Prostate gland (tissue), 2 donors: ENCODE measurements around the gene IGF1R. TPM values are rescaled to one million over a fixed set of nuclear protein-coding genes. Genes with fewer than 3 reads are reported as not detected.

Experiments used
- DNase-seq: peaks from one replicate; pipeline ENCODE4 v3.0.0-alpha.2; 2019; ENCODE audit warnings: low spot score
- H3K27ac ChIP-seq, 2 donors: fragments of 200-600 bp; sonication (generic); 2 replicates each; pipeline ENCODE4 v1.5.1; 2017 to 2019
- H3K27me3 ChIP-seq: fragments of 200-600 bp; sonication (generic); replicated peaks from 2 replicates; pipeline ENCODE4 v1.5.1; 2019; ENCODE audit not compliant: insufficient read depth
- H3K36me3 ChIP-seq, 2 donors: fragments of 200-600 bp; sonication (generic); 1 replicate in 1 of 2; 2 replicates in 1 of 2; pipeline versions ENCODE4 v1.5.1 to v1.8.1; 2017 to 2019
- H3K4me1 ChIP-seq: fragments of 200-600 bp; sonication (generic); replicated peaks from 2 replicates; pipeline ENCODE4 v1.5.1; 2019
- H3K4me3 ChIP-seq, 2 donors: fragments of 200-600 bp; sonication (generic); 2 replicates each; pipeline ENCODE4 v1.5.1; 2017 to 2019
- H3K9me3 ChIP-seq: fragments of 200-600 bp; sonication (generic); 2 replicates; pipeline ENCODE4 v1.5.1; 2017
- POLR2A ChIP-seq: fragments of 450-650 bp; IDR thresholded peaks from one replicate; pipeline ENCODE4 v1.6.1; 2016; ENCODE audit warnings: antibody characterized with exemption, mild to moderate bottlenecking
- POLR2AphosphoS5 ChIP-seq: sonication (generic); formaldehyde crosslinking; IDR thresholded peaks from one replicate; pipeline ENCODE4 v1.6.1; 2017; ENCODE audit warnings: antibody characterized with exemption
- WGBS: methylation state at CpG from one replicate; pipeline ENCODE4 v1.1.5; 2018; 5-methylcytosine and 5-hydroxymethylcytosine counted together
- intact Hi-C: fragments of 100-400 bp; cut with DNase I; formaldehyde crosslinking; loops from one replicate; pipeline ENCODE4 v1.14.2; 2022
- total RNA-seq, 2 donors: library from RNA; depleted of rRNA; stranded (reverse); fragments of >200 nt; gene quantifications; one replicate each; pipeline ENCODE4 v1.1.0, GENCODE V29; 2016
- TF ChIP-seq, protein P1 (sequence below), 4 experiments: fragments of 200-600 bp in 2 of 4; fragments of 450-650 bp in 2 of 4; sonication (generic) in 2 of 4; IDR thresholded peaks; 1 replicate in 3 of 4; 2 replicates in 1 of 4; pipeline ENCODE4 v1.5.1; 2016 to 2019; ENCODE audit warnings: antibody characterized with exemption in 4 of 4, mild to moderate bottlenecking in 2 of 4, moderate library complexity in 2 of 4

IGF1R gene
- total RNA-seq, 2 donors from 2014 or later, result 190 to 216 TPM

DNA sequence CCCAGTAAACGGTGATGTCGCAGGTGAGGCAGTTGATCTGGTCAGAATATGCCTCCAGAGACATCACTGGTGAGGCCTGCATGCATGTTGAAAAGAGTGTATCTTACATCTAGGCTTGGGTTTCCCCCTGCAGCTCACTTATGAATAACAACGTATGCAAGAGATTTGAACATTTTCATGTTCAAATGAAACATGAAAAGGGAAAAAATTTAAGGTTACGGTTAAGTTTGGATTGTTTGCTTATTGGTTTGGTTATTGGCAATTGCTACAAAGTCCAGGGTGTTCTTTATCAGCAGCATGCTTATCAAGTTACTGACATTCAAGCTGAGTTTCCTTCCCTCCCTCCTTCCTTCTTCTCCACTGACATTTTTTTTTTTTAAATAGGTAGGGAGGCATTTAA, 123.2 kb downstream of the IGF1R start:
- TF ChIP-seq, protein P1, sequence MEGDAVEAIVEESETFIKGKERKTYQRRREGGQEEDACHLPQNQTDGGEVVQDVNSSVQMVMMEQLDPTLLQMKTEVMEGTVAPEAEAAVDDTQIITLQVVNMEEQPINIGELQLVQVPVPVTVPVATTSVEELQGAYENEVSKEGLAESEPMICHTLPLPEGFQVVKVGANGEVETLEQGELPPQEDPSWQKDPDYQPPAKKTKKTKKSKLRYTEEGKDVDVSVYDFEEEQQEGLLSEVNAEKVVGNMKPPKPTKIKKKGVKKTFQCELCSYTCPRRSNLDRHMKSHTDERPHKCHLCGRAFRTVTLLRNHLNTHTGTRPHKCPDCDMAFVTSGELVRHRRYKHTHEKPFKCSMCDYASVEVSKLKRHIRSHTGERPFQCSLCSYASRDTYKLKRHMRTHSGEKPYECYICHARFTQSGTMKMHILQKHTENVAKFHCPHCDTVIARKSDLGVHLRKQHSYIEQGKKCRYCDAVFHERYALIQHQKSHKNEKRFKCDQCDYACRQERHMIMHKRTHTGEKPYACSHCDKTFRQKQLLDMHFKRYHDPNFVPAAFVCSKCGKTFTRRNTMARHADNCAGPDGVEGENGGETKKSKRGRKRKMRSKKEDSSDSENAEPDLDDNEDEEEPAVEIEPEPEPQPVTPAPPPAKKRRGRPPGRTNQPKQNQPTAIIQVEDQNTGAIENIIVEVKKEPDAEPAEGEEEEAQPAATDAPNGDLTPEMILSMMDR (IDR thresholded peaks at IDR 0.05), result no peak
- TF ChIP-seq POLR2A (no peak), POLR2AphosphoS5 (no peak)
- Histone ChIP-seq H3K36me3 (no peaks in the 10 kb centered on the region), H3K9me3 (no peaks in the 10 kb centered on the region), H3K27ac (no peak overlapping the region), H3K4me3 (no peak overlapping the region), H3K4me1 (peaks cover 16% of the 10 kb centered on the region), H3K27me3 (no peaks in the 10 kb centered on the region)
- no peak for DNase-seq
- intact Hi-C loops, result no loop called here
- 44% methylated on average over 4 of the region's 4 CpGs for WGBS

GRCh38 chr15:98772895-98773294, 124.6 kb downstream of the IGF1R start:
- TF ChIP-seq, protein P1 (IDR thresholded peaks at IDR 0.05), result no peak
- TF ChIP-seq POLR2A, result no peak
- TF ChIP-seq POLR2AphosphoS5, result no peak
- Histone ChIP-seq H3K27ac (no peak overlapping the region), H3K4me3 (no peak overlapping the region), H3K9me3 (no peaks in the 10 kb centered on the region), H3K27me3 (no peaks in the 10 kb centered on the region), H3K4me1 (peaks cover 25% of the 10 kb centered on the region), H3K36me3 (no peaks in the 10 kb centered on the region)
- WGBS, result 75% methylated on average over 3 of the region's 3 CpGs
- DNase-seq, result no peak
- intact Hi-C loops, result no loop called here

DNA sequence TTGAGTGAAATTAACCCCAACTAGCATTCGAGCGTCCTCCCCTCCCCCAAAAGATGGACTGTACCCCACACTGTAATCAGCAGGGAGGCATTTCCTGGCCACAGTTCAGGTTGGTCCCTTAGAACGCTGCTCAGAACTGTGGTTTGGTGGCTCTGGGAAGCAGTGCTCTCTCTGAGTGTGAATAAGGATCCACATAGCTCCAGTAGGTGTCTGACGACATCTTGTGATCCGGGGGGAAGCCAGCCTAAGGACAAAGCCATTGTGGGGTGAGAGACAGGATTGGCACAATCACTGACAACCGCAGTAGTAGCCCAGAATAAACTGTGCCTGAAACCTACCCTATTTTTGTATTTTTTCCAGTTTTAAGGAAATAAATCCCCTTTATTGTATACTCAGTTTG, 125.3 kb downstream of the IGF1R start:
- Histone ChIP-seq H3K27me3 (no peaks in the 10 kb centered on the region), H3K4me1 (peaks cover 25% of the 10 kb centered on the region), H3K27ac (no peak overlapping the region), H3K36me3 (no peaks in the 10 kb centered on the region), H3K9me3 (no peaks in the 10 kb centered on the region), H3K4me3 (no peak overlapping the region)
- no peak for DNase-seq
- 79% methylated on average over 6 of the region's 6 CpGs for WGBS
- intact Hi-C loops, result no loop called here
- TF ChIP-seq POLR2A (no peak), POLR2AphosphoS5 (no peak)
- TF ChIP-seq, protein P1 (IDR thresholded peaks at IDR 0.05), result no peak

- TF ChIP-seq, protein P1 (IDR thresholded peaks at IDR 0.05), result no peak
- TF ChIP-seq POLR2AphosphoS5, result peak; percentile 17
- no peak for TF ChIP-seq POLR2A
- Histone ChIP-seq H3K4me3 (no peak overlapping the region), H3K4me1 (peaks cover 25% of the 10 kb centered on the region), H3K27me3 (no peaks in the 10 kb centered on the region), H3K9me3 (no peaks in the 10 kb centered on the region), H3K36me3 (no peaks in the 10 kb centered on the region), H3K27ac (peak overlapping the region in 1 of 2 donors; percentile 65)
- intact Hi-C loops, result loop anchor here (5.0 kb wide), 3 partner anchors 123 to 302 kb away; no protein-coding TSS in a partner anchor
- peak; percentile 47 for DNase-seq
- 69% methylated on average over 10 of the region's 10 CpGs for WGBS
Observed at GRCh38 chr15:98774756-98775497, 126.6 kb downstream of the IGF1R start.
